Activated CD4-positive, alpha-beta T cell treated with anti-CD3 and anti-CD28 coated beads, Interleukin-2, amount 10 ng/mL, durations not matched to agents 7 days and 5 days (primary cell): ENCODE data around the gene RXRB. TPM values are rescaled to one million over a fixed set of nuclear protein-coding genes. Genes with fewer than 3 reads are reported as not detected.
A peak's percentile ranks its signal among the peaks of the same experiment; 100 is the strongest.

ENCODE experiments used
- CTCF ChIA-PET: fragments of 350-600 bp; sonication (Branson Sonifier 250); formaldehyde crosslinking; loops from one replicate; lab custom pipeline; 2021; ENCODE audit warnings: antibody characterized with exemption; lab: Charles Lee
- POLR2A ChIA-PET: fragments of 350-600 bp; sonication (Branson Sonifier 250); formaldehyde crosslinking; loops from one replicate; lab custom pipeline; 2021; ENCODE audit warnings: antibody characterized with exemption; lab: Charles Lee
- DNase-seq: peaks from one replicate; pipeline ENCODE4 v3.0.0-alpha.2; 2020
- H3K27ac Mint-ChIP-seq: one replicate; pipeline ENCODE4 v1.8.0; 2021; ENCODE audit warnings: mild to moderate bottlenecking, moderate library complexity, mixed read lengths
- H3K27me3 Mint-ChIP-seq: one replicate; pipeline ENCODE4 v1.8.0; 2021; ENCODE audit warnings: mixed read lengths
- H3K36me3 Mint-ChIP-seq: one replicate; pipeline ENCODE4 v1.8.0; 2021; ENCODE audit warnings: low read depth, mixed read lengths
- H3K4me1 Mint-ChIP-seq: one replicate; pipeline ENCODE4 v1.8.0; 2021; ENCODE audit warnings: mixed read lengths
- H3K4me3 Mint-ChIP-seq: one replicate; pipeline ENCODE4 v1.8.0; 2021; ENCODE audit warnings: mild to moderate bottlenecking, moderate library complexity, mixed read lengths
- H3K9me3 Mint-ChIP-seq: one replicate; pipeline ENCODE4 v1.8.0; 2021; ENCODE audit warnings: mixed read lengths
- total RNA-seq, 2 experiments: library from RNA; stranded (reverse); gene quantifications; one replicate each; pipeline ENCODE4 v1.2.3, GENCODE V29; 2021

The RXRB gene
- total RNA-seq, 2 experiments from 2014 or later: 45.0 to 46.2 TPM

GRCh38 chr6:33191383-33192104 lies 8.9 kb downstream of the RXRB start:
- DNase-seq: no peak
- ChIA-PET CTCF (interaction anchor here (0.5 to 1.2 kb wide), 2 partner anchors 56 to 188 kb away, joined by 5 to 7 read pairs; no protein-coding TSS in a partner anchor), POLR2A (no interaction called here)
- Mint-ChIP-seq H3K9me3 (no peaks in the 10 kb centered on the region), H3K27ac (no peak overlapping the region), H3K36me3 (peaks cover 31% of the 10 kb centered on the region), H3K4me3 (no peak overlapping the region), H3K27me3 (peaks cover 40% of the 10 kb centered on the region), H3K4me1 (peaks cover 10% of the 10 kb centered on the region)

GRCh38 chr6:33190504-33191107 lies 9.9 kb downstream of the RXRB start:
- Mint-ChIP-seq H3K27ac (no peak overlapping the region), H3K27me3 (peaks cover 41% of the 10 kb centered on the region), H3K9me3 (no peaks in the 10 kb centered on the region), H3K4me3 (no peak overlapping the region), H3K36me3 (peaks cover 21% of the 10 kb centered on the region), H3K4me1 (peaks cover 10% of the 10 kb centered on the region)
- CTCF ChIA-PET: no interaction called here
- POLR2A ChIA-PET: no interaction called here
- no peak for DNase-seq

- ChIA-PET POLR2A (no interaction called here), CTCF (interaction anchor here (0.6 kb wide), 1 partner anchor 51 kb away, joined by 3 read pairs; no protein-coding TSS in a partner anchor)
- H3K9me3 Mint-ChIP-seq: no peaks in the 10 kb centered on the region
- H3K27me3 Mint-ChIP-seq: peaks cover 41% of the 10 kb centered on the region
- H3K4me3 Mint-ChIP-seq: no peak overlapping the region
- H3K4me1 Mint-ChIP-seq: peaks cover 10% of the 10 kb centered on the region
- DNase-seq: no peak
- H3K36me3 Mint-ChIP-seq: peaks cover 16% of the 10 kb centered on the region
- no peak overlapping the region for H3K27ac Mint-ChIP-seq
Measured at GRCh38 chr6:33189625-33190448, 10.6 kb downstream of the RXRB start.

- no peak overlapping the region for H3K27ac Mint-ChIP-seq
- CTCF ChIA-PET: no interaction called here
- H3K27me3 Mint-ChIP-seq: peaks cover 41% of the 10 kb centered on the region
- H3K9me3 Mint-ChIP-seq: peaks cover 3% of the 10 kb centered on the region
- no peak for DNase-seq
- H3K4me1 Mint-ChIP-seq: peaks cover 15% of the 10 kb centered on the region
- no peak overlapping the region for H3K4me3 Mint-ChIP-seq
- POLR2A ChIA-PET: no interaction called here
- H3K36me3 Mint-ChIP-seq: peaks cover 16% of the 10 kb centered on the region
Measured at GRCh38 chr6:33189164-33189563, 11.3 kb downstream of the RXRB start.

- no peak overlapping the region for H3K4me3 Mint-ChIP-seq
Measured at GRCh38 chr6:33187809-33188208, 12.7 kb downstream of the RXRB start.

GRCh38 chr6:33185654-33186187 lies 14.7 kb downstream of the RXRB start:
- Mint-ChIP-seq H3K4me1 (peaks cover 21% of the 10 kb centered on the region), H3K9me3 (peaks cover 18% of the 10 kb centered on the region), H3K27me3 (peaks cover 19% of the 10 kb centered on the region), H3K27ac (no peak overlapping the region), H3K36me3 (peaks cover 23% of the 10 kb centered on the region), H3K4me3 (no peak overlapping the region)
- DNase-seq: no peak
- CTCF ChIA-PET: no interaction called here
- POLR2A ChIA-PET: no interaction called here

More at GRCh38 chr6:33187809-33188208, 12.7 kb downstream of the RXRB start:
- POLR2A ChIA-PET: no interaction called here
- peaks cover 15% of the 10 kb centered on the region for H3K9me3 Mint-ChIP-seq
- CTCF ChIA-PET: no interaction called here
- DNase-seq: no peak
- H3K36me3 Mint-ChIP-seq: peaks cover 21% of the 10 kb centered on the region
- no peak overlapping the region for H3K27ac Mint-ChIP-seq
- peaks cover 36% of the 10 kb centered on the region for H3K27me3 Mint-ChIP-seq
- peaks cover 25% of the 10 kb centered on the region for H3K4me1 Mint-ChIP-seq

GRCh38 chr6:33185190-33185589 lies 15.3 kb downstream of the RXRB start:
- Mint-ChIP-seq H3K27me3 (peaks cover 15% of the 10 kb centered on the region), H3K9me3 (peaks cover 18% of the 10 kb centered on the region), H3K4me3 (no peak overlapping the region), H3K4me1 (peaks cover 21% of the 10 kb centered on the region), H3K27ac (peak overlapping the region; percentile 98), H3K36me3 (peaks cover 23% of the 10 kb centered on the region)
- ChIA-PET POLR2A (interaction anchor here (0.5 kb wide), 1 partner anchor 41 kb away, joined by 5 read pairs; no protein-coding TSS in a partner anchor), CTCF (no interaction called here)
- DNase-seq: no peak

- DNase-seq: peak; percentile 38
- ChIA-PET POLR2A (no interaction called here), CTCF (interaction anchor here (1.1 to 1.9 kb wide), 4 partner anchors 12 to 65 kb away, joined by 4 to 6 read pairs (median 6); no protein-coding TSS in a partner anchor)
- Mint-ChIP-seq H3K36me3 (peaks cover 23% of the 10 kb centered on the region), H3K4me3 (peak overlapping the region; percentile 35), H3K9me3 (peaks cover 18% of the 10 kb centered on the region), H3K27me3 (peaks cover 10% of the 10 kb centered on the region), H3K27ac (peak overlapping the region; percentile 98), H3K4me1 (peaks cover 21% of the 10 kb centered on the region)
Measured at GRCh38 chr6:33183071-33183683, 17.3 kb downstream of the RXRB start.

- Mint-ChIP-seq H3K4me1 (peaks cover 21% of the 10 kb centered on the region), H3K27me3 (no peaks in the 10 kb centered on the region), H3K36me3 (peaks cover 23% of the 10 kb centered on the region), H3K27ac (no peak overlapping the region), H3K4me3 (no peak overlapping the region), H3K9me3 (peaks cover 18% of the 10 kb centered on the region)
- CTCF ChIA-PET: interaction anchor here (0.7 to 1.9 kb wide), 3 partner anchors 8 to 133 kb away, joined by 3 to 6 read pairs (median 3); partner anchors contain the start of gene TAPBP
- no peak for DNase-seq
- POLR2A ChIA-PET: no interaction called here
Measured at GRCh38 chr6:33181141-33181540, 19.3 kb downstream of the RXRB start.

- CTCF ChIA-PET: interaction anchor here (0.9 kb wide), 1 partner anchor 30 kb away, joined by 3 read pairs; the partner anchor contains the start of gene RING1
Measured at GRCh38 chr6:33178755-33179475, 21.6 kb downstream of the RXRB start.

GRCh38 chr6:33177552-33178446 lies 22.7 kb downstream of the RXRB start:
- ChIA-PET POLR2A (no interaction called here), CTCF (interaction anchor here (1.5 kb wide), 1 partner anchor 14 kb away, joined by 4 read pairs; no protein-coding TSS in a partner anchor)
- Mint-ChIP-seq H3K4me1 (peaks cover 2% of the 10 kb centered on the region), H3K9me3 (peaks cover 2% of the 10 kb centered on the region), H3K27me3 (peaks cover 3% of the 10 kb centered on the region), H3K27ac (peak overlapping the region; percentile 50), H3K4me3 (no peak overlapping the region), H3K36me3 (peaks cover 3% of the 10 kb centered on the region)
- no peak for DNase-seq

More at GRCh38 chr6:33178755-33179475, 21.6 kb downstream of the RXRB start:
- Mint-ChIP-seq H3K4me3 (no peak overlapping the region), H3K27me3 (peaks cover 3% of the 10 kb centered on the region), H3K4me1 (peaks cover 14% of the 10 kb centered on the region), H3K9me3 (peaks cover 14% of the 10 kb centered on the region), H3K36me3 (peaks cover 14% of the 10 kb centered on the region), H3K27ac (no peak overlapping the region)
- no peak for DNase-seq
- POLR2A ChIA-PET: no interaction called here
